Nephron (organoid): ENCODE data around the gene FAM156B.
"Not testable (repeated sequence)": the region's sequence is repeated elsewhere in the genome, so short reads cannot be mapped to it uniquely, and the experiment has no call there.

Experiments
- H3K27ac Mint-ChIP-seq, 3 experiments: 2 replicates each; pipeline ENCODE4 v1.8.0; 2020; ENCODE audit warnings: mixed read lengths in 3 of 3, mild to moderate bottlenecking in 2 of 3, moderate library complexity in 1 of 3
- H3K27me3 Mint-ChIP-seq: 2 replicates; pipeline ENCODE4 v1.8.0; 2021; ENCODE audit warnings: low read depth, mild to moderate bottlenecking, moderate library complexity, mixed read lengths
- H3K36me3 Mint-ChIP-seq: 2 replicates; pipeline ENCODE4 v1.8.0; 2020; ENCODE audit warnings: low read depth, mixed read lengths
- H3K4me1 Mint-ChIP-seq: 2 replicates; pipeline ENCODE4 v1.8.0; 2020; ENCODE audit warnings: mixed read lengths
- H3K4me3 Mint-ChIP-seq, 3 experiments: 2 replicates each; pipeline ENCODE4 v1.8.0; 2020; ENCODE audit warnings: mild to moderate bottlenecking in 3 of 3, mixed read lengths in 3 of 3, moderate library complexity in 2 of 3
- H3K9me3 Mint-ChIP-seq: 2 replicates; pipeline ENCODE4 v1.8.0; 2020; ENCODE audit warnings: mixed read lengths
- TF ChIP-seq, protein P1 (sequence below), 3 experiments: fragments of 200-600 bp; sonication (generic); IDR thresholded peaks; one replicate each; pipeline ENCODE4 v1.5.0; 2021; ENCODE audit warnings: antibody characterized with exemption in 3 of 3; ENCODE audit not compliant: unreplicated experiment in 3 of 3

The FAM156B gene

DNA sequence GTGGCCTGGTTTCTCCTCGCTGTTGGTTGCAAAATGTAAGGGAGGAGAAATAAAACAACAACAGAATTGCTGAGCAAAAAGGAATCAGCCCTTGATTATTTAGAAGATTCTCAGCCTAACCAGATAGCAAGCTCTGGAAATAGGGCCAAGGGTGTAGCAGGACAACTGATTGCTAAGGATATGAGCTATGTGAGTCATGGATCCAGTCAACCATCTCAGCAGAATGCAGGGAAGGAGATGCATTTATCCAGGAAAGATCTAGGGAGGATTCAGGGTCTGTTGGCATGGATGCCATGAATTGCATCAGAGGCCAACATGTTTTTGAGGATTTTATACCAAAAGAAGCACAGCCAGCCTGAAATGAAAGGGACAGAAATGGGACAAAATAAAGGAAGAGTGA lies 27.1 kb upstream of the FAM156B start:
- Mint-ChIP-seq H3K4me3 (no peak overlapping the region), H3K36me3 (no peaks in the 10 kb centered on the region), H3K27me3 (peaks cover 4% of the 10 kb centered on the region), H3K27ac (no peak overlapping the region), H3K4me1 (no peaks in the 10 kb centered on the region), H3K9me3 (no peaks in the 10 kb centered on the region)
- TF ChIP-seq, protein P1, sequence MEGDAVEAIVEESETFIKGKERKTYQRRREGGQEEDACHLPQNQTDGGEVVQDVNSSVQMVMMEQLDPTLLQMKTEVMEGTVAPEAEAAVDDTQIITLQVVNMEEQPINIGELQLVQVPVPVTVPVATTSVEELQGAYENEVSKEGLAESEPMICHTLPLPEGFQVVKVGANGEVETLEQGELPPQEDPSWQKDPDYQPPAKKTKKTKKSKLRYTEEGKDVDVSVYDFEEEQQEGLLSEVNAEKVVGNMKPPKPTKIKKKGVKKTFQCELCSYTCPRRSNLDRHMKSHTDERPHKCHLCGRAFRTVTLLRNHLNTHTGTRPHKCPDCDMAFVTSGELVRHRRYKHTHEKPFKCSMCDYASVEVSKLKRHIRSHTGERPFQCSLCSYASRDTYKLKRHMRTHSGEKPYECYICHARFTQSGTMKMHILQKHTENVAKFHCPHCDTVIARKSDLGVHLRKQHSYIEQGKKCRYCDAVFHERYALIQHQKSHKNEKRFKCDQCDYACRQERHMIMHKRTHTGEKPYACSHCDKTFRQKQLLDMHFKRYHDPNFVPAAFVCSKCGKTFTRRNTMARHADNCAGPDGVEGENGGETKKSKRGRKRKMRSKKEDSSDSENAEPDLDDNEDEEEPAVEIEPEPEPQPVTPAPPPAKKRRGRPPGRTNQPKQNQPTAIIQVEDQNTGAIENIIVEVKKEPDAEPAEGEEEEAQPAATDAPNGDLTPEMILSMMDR (IDR thresholded peaks at IDR 0.05; ENCODE audit: unreplicated experiment in 3 of 3), result no peak

DNA sequence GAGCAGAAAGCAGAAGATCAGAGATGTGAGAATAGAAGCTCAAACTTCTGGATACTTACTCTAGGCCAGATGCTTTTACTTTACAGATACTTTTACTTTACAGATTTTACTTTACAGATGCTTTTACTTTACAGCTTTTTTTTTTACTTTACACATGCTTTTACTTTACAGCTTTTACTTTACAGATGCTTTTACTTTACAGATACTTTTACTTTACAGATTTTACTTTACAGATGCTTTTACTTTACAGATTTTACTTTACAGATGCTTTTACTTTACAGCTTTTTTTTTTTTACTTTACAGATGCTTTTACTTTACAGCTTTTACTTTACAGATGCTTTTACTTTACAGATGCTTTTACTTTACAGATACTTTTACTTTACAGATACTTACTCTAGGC lies 23.3 kb upstream of the FAM156B start:
- not testable (repeated sequence) for H3K36me3 Mint-ChIP-seq, H3K27ac Mint-ChIP-seq

DNA sequence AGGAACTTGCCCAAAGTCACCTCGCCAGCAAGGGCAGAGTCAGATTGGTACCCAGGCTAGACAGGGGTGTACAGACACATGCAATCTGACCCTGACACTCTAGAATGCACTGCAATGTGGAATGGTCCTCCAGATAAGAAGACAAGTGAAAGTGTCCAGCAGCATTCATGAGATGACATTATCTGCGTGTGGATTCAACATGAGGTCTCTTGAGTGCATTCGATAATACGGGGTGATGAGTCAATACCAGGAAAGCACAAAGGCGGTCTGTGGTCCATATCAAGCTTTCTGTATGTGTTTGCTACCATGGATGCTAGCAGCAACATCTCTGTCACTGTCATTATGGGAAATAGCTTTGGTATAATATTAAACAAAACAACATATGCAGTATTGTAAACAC lies 22.5 kb upstream of the FAM156B start:
- TF ChIP-seq, protein P1 (IDR thresholded peaks at IDR 0.05; ENCODE audit: unreplicated experiment in 3 of 3), result no peak
- Mint-ChIP-seq H3K4me3 (no peak overlapping the region), H3K9me3 (no peaks in the 10 kb centered on the region), H3K36me3 (no peaks in the 10 kb centered on the region), H3K27me3 (peaks cover 10% of the 10 kb centered on the region), H3K4me1 (no peaks in the 10 kb centered on the region), H3K27ac (no peak overlapping the region)

More for the DNA sequence above, 23.3 kb upstream of the FAM156B start:
- H3K27me3 Mint-ChIP-seq, result peaks cover 10% of the 10 kb centered on the region
- H3K9me3 Mint-ChIP-seq, H3K4me1 Mint-ChIP-seq, H3K4me3 Mint-ChIP-seq: not testable (repeated sequence)

DNA sequence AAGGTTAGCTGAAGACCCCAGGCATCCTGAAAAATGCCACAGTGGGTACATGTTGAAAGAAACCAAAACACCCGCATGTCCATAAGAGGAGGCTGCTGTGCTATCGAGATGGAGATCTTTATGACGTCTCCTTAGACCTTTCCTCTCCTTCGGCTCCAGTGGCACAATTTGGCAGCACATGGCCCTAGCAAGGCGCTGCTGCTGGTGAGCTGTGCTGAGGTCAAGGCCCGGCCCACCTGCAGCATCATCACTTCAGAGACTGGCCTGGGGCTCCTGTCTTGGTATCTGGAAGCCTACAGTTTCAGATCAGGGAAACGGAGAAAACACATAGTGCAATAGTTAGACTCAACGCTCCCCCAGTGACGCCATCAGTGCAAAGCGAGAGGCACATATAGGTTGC lies 21.7 kb upstream of the FAM156B start:
- H3K27ac Mint-ChIP-seq, H3K27me3 Mint-ChIP-seq, H3K4me1 Mint-ChIP-seq, H3K36me3 Mint-ChIP-seq, H3K9me3 Mint-ChIP-seq, H3K4me3 Mint-ChIP-seq: not testable (repeated sequence)

DNA sequence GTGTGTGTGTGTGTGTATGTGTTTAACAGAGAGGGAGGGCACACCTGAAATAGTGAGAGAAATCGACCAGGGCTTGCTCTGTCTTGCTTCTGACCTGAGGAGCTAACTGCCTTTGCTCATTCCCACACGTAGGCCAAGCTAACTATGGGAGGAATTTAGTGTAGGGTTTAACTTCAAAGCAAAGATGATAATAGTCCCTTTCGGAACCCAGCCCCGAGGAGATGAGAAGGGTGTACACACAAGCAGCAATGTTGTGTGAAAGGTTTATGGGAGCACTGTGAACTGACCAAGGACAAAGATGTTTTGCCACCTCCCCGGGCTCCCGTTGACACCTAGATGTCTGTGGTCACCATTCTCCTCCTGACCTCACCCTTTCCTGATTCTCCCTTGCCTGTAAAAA lies 20.7 kb upstream of the FAM156B start:
- not testable (repeated sequence) for H3K27ac Mint-ChIP-seq, H3K36me3 Mint-ChIP-seq, H3K27me3 Mint-ChIP-seq, H3K4me3 Mint-ChIP-seq, H3K9me3 Mint-ChIP-seq, H3K4me1 Mint-ChIP-seq

DNA sequence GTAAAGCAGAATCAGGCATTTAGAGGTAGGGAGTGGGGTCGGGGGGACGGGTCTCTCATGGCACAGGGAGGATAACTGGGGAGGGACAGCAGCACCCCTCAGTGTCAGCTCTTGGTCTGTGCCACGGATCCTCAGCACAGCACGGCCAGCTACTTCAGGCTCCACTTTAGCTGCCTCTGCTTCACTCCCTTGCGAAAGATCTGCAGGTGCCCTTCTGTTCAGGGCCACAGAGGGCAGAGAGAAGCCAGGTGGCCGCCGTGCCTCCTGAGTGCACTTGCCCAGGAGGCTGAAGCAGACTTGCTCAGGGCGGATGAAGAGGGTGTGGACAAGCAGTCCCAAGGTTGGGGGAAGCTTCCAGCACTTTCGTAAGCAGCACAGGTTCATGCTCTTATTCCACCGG lies 9.7 kb upstream of the FAM156B start:
- not testable (repeated sequence) for H3K27ac Mint-ChIP-seq, H3K4me1 Mint-ChIP-seq, H3K4me3 Mint-ChIP-seq, H3K27me3 Mint-ChIP-seq, H3K36me3 Mint-ChIP-seq, H3K9me3 Mint-ChIP-seq

DNA sequence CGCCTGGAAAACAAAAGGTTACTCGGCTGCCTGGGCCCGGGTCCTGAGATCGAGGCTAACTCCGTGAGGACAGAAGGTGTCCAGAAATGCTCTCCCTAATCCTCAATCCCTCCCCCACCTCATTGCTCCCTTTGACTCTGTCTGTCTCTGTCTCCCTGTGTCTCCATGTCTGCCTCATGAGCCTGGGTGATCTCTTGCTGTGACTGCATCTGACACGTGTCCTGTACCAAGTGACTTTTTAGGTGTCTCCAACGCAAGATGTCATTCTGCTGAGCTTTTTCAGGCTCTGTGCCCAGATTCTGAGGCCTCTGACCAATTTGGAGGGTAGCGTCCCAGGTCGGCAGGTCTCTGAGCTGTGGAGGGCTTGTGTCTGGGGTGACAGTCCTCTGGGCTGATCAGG lies 9.0 kb upstream of the FAM156B start:
- H3K27ac Mint-ChIP-seq, H3K9me3 Mint-ChIP-seq, H3K4me1 Mint-ChIP-seq, H3K27me3 Mint-ChIP-seq, H3K4me3 Mint-ChIP-seq, H3K36me3 Mint-ChIP-seq: not testable (repeated sequence)

DNA sequence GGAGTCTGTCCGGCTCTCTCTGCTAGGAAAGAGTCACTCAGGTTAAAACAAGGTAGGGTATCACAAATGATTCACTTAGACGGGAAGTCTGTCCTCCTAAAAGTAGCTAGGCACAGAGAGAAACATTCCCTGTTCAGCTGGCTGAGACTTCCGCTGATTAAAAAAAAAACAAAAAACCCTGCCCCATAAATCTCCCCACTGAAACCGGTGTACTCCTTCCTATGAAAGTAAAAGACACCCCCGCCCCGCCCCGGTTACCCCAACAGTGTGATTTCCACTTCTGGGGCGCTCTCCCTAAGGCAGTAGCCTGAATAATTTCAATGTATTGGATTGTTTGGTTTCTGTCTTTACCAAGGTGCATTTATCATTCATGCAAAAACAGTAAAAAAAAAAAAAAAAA lies 692 bp upstream of the FAM156B start:
- not testable (repeated sequence) for H3K4me1 Mint-ChIP-seq, H3K27ac Mint-ChIP-seq, H3K4me3 Mint-ChIP-seq, H3K9me3 Mint-ChIP-seq, H3K27me3 Mint-ChIP-seq, H3K36me3 Mint-ChIP-seq

DNA sequence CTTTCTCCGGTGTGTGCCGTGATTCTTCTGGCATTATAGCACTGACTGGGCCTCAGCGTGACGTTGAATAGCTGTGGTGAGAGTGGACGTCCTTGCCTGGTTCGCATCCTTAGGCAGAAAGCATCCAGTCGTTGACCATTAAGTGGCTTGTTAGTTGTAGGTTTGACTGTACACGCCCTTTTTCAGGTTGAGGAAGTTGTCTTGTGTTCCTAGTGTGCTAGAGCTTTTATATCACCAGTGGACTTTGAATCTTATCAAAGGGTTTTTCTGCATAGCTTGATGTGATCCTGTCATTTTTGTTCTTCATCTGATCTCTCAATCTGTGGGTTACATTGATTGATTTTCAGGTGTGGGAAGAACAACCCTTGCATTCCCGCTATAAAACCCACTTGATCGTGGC lies 8.4 kb downstream of the FAM156B start:
- H3K36me3 Mint-ChIP-seq, H3K4me3 Mint-ChIP-seq, H3K9me3 Mint-ChIP-seq, H3K4me1 Mint-ChIP-seq, H3K27me3 Mint-ChIP-seq, H3K27ac Mint-ChIP-seq: not testable (repeated sequence)

DNA sequence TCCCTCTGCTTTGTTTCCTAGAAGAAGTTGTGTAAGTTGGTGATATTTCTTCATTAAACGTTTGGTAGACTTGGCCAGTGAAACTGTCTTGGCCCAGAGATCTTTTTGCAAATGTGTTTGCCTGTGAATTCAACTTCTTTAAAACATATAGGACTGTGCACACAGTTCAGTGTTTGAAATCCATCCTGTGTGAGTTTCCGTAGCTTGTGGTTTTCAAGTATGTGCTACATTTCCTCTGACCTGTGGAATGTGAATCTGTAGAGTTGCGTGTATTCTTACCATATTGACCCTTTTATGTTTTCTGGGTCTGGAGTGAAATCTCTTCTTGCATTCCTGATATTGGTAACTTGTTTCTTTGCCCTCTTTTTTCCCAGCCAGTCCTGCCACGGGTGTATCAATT lies 8.9 kb downstream of the FAM156B start:
- H3K27ac Mint-ChIP-seq, H3K36me3 Mint-ChIP-seq: not testable (repeated sequence)

DNA sequence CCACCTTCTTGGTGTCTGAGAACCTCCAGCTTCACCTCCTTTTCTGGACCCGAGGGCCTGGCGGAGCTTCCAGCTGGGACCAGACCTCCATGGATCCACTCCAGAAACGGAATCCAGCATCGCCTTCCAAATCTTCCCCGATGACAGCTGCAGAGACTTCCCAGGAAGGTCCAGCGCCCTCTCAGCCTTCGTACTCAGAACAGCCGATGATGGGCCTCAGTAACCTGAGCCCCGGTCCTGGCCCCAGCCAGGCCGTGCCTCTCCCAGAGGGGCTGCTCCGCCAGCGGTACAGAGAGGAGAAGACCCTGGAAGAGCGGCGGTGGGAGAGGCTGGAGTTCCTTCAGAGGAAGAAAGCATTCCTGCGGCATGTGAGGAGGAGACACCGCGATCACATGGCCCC lies 10.0 kb downstream of the FAM156B start:
- H3K9me3 Mint-ChIP-seq, result not testable (repeated sequence)

More for the DNA sequence above, 8.9 kb downstream of the FAM156B start:
- H3K9me3 Mint-ChIP-seq, H3K4me3 Mint-ChIP-seq, H3K4me1 Mint-ChIP-seq, H3K27me3 Mint-ChIP-seq: not testable (repeated sequence)

DNA sequence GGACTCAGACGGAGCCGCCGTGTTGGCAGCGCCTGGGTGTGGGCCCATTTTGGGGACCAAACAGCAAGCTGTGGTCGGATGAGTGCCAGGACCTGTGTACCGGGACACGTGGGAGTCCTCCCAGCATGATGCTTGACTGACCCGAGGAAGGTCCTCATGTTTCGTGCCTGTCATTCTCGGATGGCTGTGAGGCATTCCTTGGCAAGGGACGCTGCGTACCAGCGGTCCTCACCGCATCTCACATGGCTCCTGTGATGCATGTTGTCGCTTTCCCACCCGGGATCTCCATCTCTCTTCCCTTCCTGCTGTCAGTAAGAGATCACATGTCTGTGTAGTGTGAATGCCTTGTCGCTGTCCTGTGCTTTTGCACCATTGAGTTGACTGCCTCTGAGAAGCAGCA lies 10.8 kb downstream of the FAM156B start:
- not testable (repeated sequence) for H3K27ac Mint-ChIP-seq, H3K4me1 Mint-ChIP-seq, H3K36me3 Mint-ChIP-seq, H3K4me3 Mint-ChIP-seq, H3K9me3 Mint-ChIP-seq, H3K27me3 Mint-ChIP-seq

More for the DNA sequence above, 10.0 kb downstream of the FAM156B start:
- H3K36me3 Mint-ChIP-seq, H3K27ac Mint-ChIP-seq, H3K4me3 Mint-ChIP-seq, H3K4me1 Mint-ChIP-seq, H3K27me3 Mint-ChIP-seq: not testable (repeated sequence)

DNA sequence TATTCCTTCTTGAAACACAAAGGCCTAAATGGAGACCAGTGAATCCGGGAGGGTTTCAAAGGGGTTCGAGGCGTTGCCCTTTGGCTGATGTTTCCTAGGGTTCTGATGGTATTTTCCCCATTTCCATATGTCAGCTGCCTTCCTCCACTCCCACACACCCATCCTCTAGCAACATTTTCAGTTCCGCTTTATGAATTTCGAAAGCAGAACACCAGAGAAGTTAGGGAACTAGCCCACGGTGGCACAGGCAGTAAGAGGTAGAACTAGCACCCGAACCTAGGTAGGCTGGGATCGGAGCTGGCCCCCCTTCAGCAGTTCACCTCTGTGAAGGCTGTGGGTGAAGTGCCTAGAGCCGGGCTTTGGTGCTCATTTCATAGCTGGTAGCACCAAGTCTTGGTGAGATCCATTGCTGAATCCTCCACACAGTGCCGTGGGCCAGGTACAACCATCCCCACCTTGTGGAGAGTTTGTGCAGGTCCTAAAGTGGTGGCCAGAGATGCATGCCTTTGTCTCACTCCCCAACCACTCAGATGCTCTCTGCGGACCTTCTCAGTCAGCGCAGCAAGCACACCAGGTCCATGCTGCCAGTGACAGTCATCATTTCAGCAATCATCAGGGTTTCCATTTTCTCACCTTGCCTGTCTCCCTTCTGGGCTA lies 12.3 kb downstream of the FAM156B start:
- H3K4me1 Mint-ChIP-seq, H3K36me3 Mint-ChIP-seq, H3K27me3 Mint-ChIP-seq, H3K27ac Mint-ChIP-seq, H3K4me3 Mint-ChIP-seq, H3K9me3 Mint-ChIP-seq: not testable (repeated sequence)

DNA sequence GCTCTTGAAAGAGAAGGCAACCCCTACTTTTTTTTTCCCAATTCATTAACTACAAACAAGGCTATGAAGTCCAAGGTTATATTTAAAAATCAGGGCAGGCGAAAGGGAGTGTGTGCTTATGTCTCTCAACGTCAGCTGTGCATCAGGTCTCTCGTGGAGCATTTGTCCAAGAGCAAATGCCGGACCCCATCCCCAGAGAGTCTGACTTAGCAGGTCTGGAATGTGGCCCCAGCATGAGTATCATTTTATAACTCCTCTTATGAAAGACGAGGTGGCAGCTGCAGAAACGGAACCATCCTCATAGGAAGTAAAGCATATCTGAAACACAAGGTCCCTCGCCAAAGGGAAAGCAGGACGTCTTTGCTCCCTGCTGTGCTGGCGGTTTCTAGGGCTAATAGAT lies 16.6 kb downstream of the FAM156B start:
- not testable (repeated sequence) for H3K36me3 Mint-ChIP-seq, H3K27ac Mint-ChIP-seq, H3K4me3 Mint-ChIP-seq, H3K9me3 Mint-ChIP-seq, H3K4me1 Mint-ChIP-seq, H3K27me3 Mint-ChIP-seq
